GM20431 (cell line): ENCODE measurements around the gene GRXCR1.

Experiments used
- in situ Hi-C: fragments of 300-500 bp; cut with MseI, MboI; formaldehyde crosslinking; loops from one replicate; pipeline ENCODE4 v1.15.0; 2020; ENCODE audit warnings: low sequenced_read_pairs; ENCODE audit not compliant: unreplicated experiment

Gene GRXCR1

GRCh38 chr4:42923431-42923830 is 30.9 kb downstream of the GRXCR1 start:
- in situ Hi-C loops = no loop called here

GRCh38 chr4:42925921-42926320 is 33.4 kb downstream of the GRXCR1 start:
- in situ Hi-C loops = no loop called here

GRCh38 chr4:42927946-42928345 is 35.4 kb downstream of the GRXCR1 start:
- in situ Hi-C loops = no loop called here

- in situ Hi-C loops = no loop called here
These were observed 36.1 kb downstream of the GRXCR1 start for GRCh38 chr4:42928582-42928981.

- in situ Hi-C loops = no loop called here
These were observed 49.7 kb downstream of the GRXCR1 start for GRCh38 chr4:42942216-42942615.

GRCh38 chr4:42945874-42946273 is 53.4 kb downstream of the GRXCR1 start:
- in situ Hi-C loops = no loop called here

GRCh38 chr4:42953321-42953720 is 60.8 kb downstream of the GRXCR1 start:
- in situ Hi-C loops = no loop called here

- in situ Hi-C loops = no loop called here
These were observed 62.6 kb downstream of the GRXCR1 start for GRCh38 chr4:42954963-42955669.

- in situ Hi-C loops = no loop called here
These were observed 63.4 kb downstream of the GRXCR1 start for GRCh38 chr4:42955746-42956505.

- in situ Hi-C loops = no loop called here
These were observed 72.8 kb downstream of the GRXCR1 start for GRCh38 chr4:42965326-42965725.

- in situ Hi-C loops = no loop called here
These were observed 93.5 kb downstream of the GRXCR1 start for GRCh38 chr4:42985976-42986375.

GRCh38 chr4:42995343-42995944 is 102.9 kb downstream of the GRXCR1 start:
- in situ Hi-C loops = no loop called here

GRCh38 chr4:43008793-43009192 is 116.3 kb downstream of the GRXCR1 start:
- in situ Hi-C loops = no loop called here

GRCh38 chr4:43014256-43014655 is 121.7 kb downstream of the GRXCR1 start:
- in situ Hi-C loops = no loop called here

- in situ Hi-C loops = no loop called here
These were observed 149.1 kb downstream of the GRXCR1 start for GRCh38 chr4:43041632-43042031.

GRCh38 chr4:43047058-43047457 is 154.5 kb downstream of the GRXCR1 start:
- in situ Hi-C loops = no loop called here

GRCh38 chr4:43048570-43048969 is 156.1 kb downstream of the GRXCR1 start:
- in situ Hi-C loops = no loop called here

GRCh38 chr4:43049326-43049725 is 156.8 kb downstream of the GRXCR1 start:
- in situ Hi-C loops = no loop called here

GRCh38 chr4:43066415-43066814 is 173.9 kb downstream of the GRXCR1 start:
- in situ Hi-C loops = no loop called here

- in situ Hi-C loops = no loop called here
These were observed 178.6 kb downstream of the GRXCR1 start for GRCh38 chr4:43071069-43071468.
